Upper lobe of left lung (tissue), 6 donors: Measurements from ENCODE around the gene DISC1. TPM values are rescaled to one million over a fixed set of nuclear protein-coding genes. Genes with fewer than 3 reads are reported as not detected.

ENCODE experiments used
- ATAC-seq, 2 donors: fragments of 200-7000 bp; cut with Tn5 transposase; one replicate each; pipeline ENCODE4 v1.9.1; 2022; ENCODE audit warnings: mild to moderate bottlenecking in 2 of 2, moderate library complexity in 2 of 2; ENCODE audit not compliant: low FRiP score in 2 of 2
- DNase-seq, 2 donors: peaks; one replicate each; pipeline ENCODE4 v3.0.0-alpha.2; 2019 to 2020
- H3K27ac ChIP-seq, 4 donors: fragments of 200-600 bp; sonication (generic); one replicate each; pipeline ENCODE4 v1.5.1; 2016 to 2019
- H3K27me3 ChIP-seq, 4 donors: fragments of 200-600 bp; sonication (generic); one replicate each; pipeline ENCODE4 v1.5.1; 2017 to 2019
- H3K36me3 ChIP-seq, 4 donors: fragments of 200-600 bp; sonication (generic); one replicate each; pipeline ENCODE4 v1.5.1; 2016 to 2019
- H3K4me1 ChIP-seq, 4 donors: fragments of 200-600 bp; sonication (generic); one replicate each; pipeline ENCODE4 v1.5.1; 2018 to 2019
- H3K4me3 ChIP-seq, 4 donors: fragments of 200-600 bp; sonication (generic); one replicate each; pipeline ENCODE4 v1.5.1; 2017 to 2019; ENCODE audit warnings: mild to moderate bottlenecking in 2 of 4, moderate library complexity in 1 of 4
- H3K9me3 ChIP-seq, 4 donors: fragments of 200-600 bp; sonication (generic); one replicate each; pipeline ENCODE4 v1.5.1; 2018 to 2019
- EP300 ChIP-seq, 4 donors: sonication (generic); formaldehyde crosslinking; IDR thresholded peaks; one replicate each; pipeline ENCODE4 v1.5.1; 2017; ENCODE audit warnings: antibody characterized with exemption in 4 of 4, control low read depth in 2 of 4
- POLR2A ChIP-seq, 4 donors: fragments of 450-650 bp; IDR thresholded peaks; one replicate each; pipeline ENCODE4 v1.5.1; 2016 to 2017; ENCODE audit warnings: antibody characterized with exemption in 4 of 4, mild to moderate bottlenecking in 2 of 4
- POLR2AphosphoS5 ChIP-seq, 2 donors: sonication (generic); formaldehyde crosslinking; IDR thresholded peaks; one replicate each; pipeline ENCODE4 v1.5.1; 2017; ENCODE audit warnings: antibody characterized with exemption in 2 of 2
- WGBS, 2 donors: methylation state at CpG; one replicate each; pipeline ENCODE4 v1.1.5; 2017 to 2018; 5-methylcytosine and 5-hydroxymethylcytosine counted together
- total RNA-seq, 6 donors: library from RNA; depleted of rRNA in 4 of 6; stranded (reverse); fragments of >200 nt in 4 of 6; gene quantifications; one replicate each; pipeline versions ENCODE4 v1.1.0 to v1.2.1, GENCODE V29; 2016 to 2021
- TF ChIP-seq, protein P1 (sequence below), 6 experiments: fragments of 450-650 bp in 4 of 6; fragments of 200-600 bp in 2 of 6; sonication (generic) in 2 of 6; IDR thresholded peaks; one replicate each; pipeline ENCODE4 v1.5.1; 2016 to 2019; ENCODE audit warnings: antibody characterized with exemption in 6 of 6
- donor health status: DM: no; HTN: no; CAD: no; lungs with moderate emphysema.
- donor health status: DM: no; HTN: yes; CAD: no; lungs with severe emphysema.

DISC1 gene
- total RNA-seq, 6 donors from 2014 or later, result 6.1 to 16.8 (median 10.5) TPM

GRCh38 chr1:232046451-232047306, 420.1 kb downstream of the DISC1 start:
- no peak for DNase-seq
- H3K27me3 ChIP-seq, result no peaks in the 10 kb centered on the region
- H3K4me1 ChIP-seq, result no peaks in the 10 kb centered on the region
- H3K27ac ChIP-seq, result no peak overlapping the region
- H3K36me3 ChIP-seq, result no peaks in the 10 kb centered on the region
- WGBS, 2 donors, result 78 to 81% methylated on average over 3 of the region's 3 CpGs
- no peaks in the 10 kb centered on the region for H3K9me3 ChIP-seq
- no peak overlapping the region for H3K4me3 ChIP-seq
- TF ChIP-seq POLR2A (IDR thresholded peaks at IDR 0.05) (no peak), EP300 (IDR thresholded peaks at IDR 0.05) (no peak), POLR2AphosphoS5 (IDR thresholded peaks at IDR 0.05) (no peak)
- TF ChIP-seq, protein P1, sequence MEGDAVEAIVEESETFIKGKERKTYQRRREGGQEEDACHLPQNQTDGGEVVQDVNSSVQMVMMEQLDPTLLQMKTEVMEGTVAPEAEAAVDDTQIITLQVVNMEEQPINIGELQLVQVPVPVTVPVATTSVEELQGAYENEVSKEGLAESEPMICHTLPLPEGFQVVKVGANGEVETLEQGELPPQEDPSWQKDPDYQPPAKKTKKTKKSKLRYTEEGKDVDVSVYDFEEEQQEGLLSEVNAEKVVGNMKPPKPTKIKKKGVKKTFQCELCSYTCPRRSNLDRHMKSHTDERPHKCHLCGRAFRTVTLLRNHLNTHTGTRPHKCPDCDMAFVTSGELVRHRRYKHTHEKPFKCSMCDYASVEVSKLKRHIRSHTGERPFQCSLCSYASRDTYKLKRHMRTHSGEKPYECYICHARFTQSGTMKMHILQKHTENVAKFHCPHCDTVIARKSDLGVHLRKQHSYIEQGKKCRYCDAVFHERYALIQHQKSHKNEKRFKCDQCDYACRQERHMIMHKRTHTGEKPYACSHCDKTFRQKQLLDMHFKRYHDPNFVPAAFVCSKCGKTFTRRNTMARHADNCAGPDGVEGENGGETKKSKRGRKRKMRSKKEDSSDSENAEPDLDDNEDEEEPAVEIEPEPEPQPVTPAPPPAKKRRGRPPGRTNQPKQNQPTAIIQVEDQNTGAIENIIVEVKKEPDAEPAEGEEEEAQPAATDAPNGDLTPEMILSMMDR (IDR thresholded peaks at IDR 0.05), result no peak
- ATAC-seq, result peak in 1 of 2 donors; percentile 30

DNA sequence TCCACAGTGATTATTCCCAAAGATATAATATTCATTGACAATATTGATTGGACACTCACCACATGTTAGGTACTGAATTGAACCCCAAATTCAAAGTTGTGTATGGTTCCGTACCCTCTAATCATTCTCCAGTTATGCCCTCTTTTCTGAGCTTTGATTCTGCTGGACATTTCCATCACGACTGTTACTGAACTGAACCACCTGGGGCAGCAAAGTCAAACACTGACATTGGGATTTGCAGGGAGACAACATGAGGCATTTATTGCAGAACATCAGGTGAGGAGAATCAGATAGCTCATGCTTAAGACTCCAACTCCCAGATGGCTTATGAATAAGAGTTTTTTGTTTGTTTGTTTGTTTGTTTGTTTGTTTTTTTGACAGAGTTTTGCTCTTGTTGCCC, 420.9 kb downstream of the DISC1 start:
- Histone ChIP-seq H3K9me3 (no peaks in the 10 kb centered on the region), H3K27me3 (no peaks in the 10 kb centered on the region), H3K4me3 (no peak overlapping the region), H3K36me3 (no peaks in the 10 kb centered on the region), H3K27ac (no peak overlapping the region), H3K4me1 (no peaks in the 10 kb centered on the region)
- TF ChIP-seq POLR2AphosphoS5 (IDR thresholded peaks at IDR 0.05) (no peak), POLR2A (IDR thresholded peaks at IDR 0.05) (no peak), EP300 (IDR thresholded peaks at IDR 0.05) (no peak)
- TF ChIP-seq, protein P1 (IDR thresholded peaks at IDR 0.05), result no peak
- no peak for DNase-seq
- 67 to 88% methylated on average over 2 of the region's 2 CpGs for WGBS, 2 donors
- no peak for ATAC-seq

DNA sequence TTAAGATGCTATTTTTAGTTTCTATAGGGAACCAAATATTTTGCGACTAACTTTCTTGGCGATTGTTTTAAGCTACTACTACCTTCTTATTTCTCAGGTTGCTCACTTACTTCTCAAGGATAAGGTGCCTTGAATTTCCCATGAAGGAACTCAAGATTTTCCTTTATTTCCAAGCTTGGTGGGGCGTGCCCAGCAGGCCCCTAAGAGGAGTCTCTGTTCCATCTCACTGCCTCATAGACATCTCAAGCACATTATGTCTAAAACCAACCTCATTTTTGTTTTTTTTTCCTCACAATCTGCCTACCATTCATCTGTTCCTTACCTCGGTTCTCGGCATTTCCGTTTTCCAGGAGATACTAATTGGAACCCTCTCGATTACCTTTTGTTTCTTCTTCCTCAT, 421.9 kb downstream of the DISC1 start:
- no peak overlapping the region for H3K27ac ChIP-seq
- no peaks in the 10 kb centered on the region for H3K9me3 ChIP-seq
- ATAC-seq, result no peak
- WGBS, 2 donors, result 93 to 95% methylated on average over 7 of the region's 7 CpGs
- no peak overlapping the region for H3K4me3 ChIP-seq
- H3K27me3 ChIP-seq, result no peaks in the 10 kb centered on the region
- DNase-seq, result no peak
- TF ChIP-seq POLR2A (IDR thresholded peaks at IDR 0.05) (no peak), EP300 (IDR thresholded peaks at IDR 0.05) (no peak), POLR2AphosphoS5 (IDR thresholded peaks at IDR 0.05) (no peak)
- no peaks in the 10 kb centered on the region for H3K36me3 ChIP-seq
- no peaks in the 10 kb centered on the region for H3K4me1 ChIP-seq

DNA sequence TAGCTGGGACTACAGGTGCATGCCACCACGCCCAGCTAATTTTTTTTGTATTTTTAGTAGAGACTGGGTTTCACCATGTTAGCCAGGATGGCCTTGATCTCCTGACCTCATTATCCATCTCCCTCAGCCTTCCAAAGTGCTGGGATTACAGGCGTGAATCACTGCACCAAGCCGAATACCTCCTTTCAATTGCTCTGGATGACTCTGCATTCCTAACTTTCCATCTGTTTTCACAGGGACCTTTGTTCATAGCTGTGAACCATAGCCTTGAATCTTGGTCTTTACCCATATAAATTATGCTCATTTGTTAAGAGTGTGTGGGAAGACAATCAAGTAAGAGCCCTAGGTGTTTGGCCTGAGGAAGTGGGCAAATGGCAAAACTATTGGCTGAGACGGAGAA, 422.7 kb downstream of the DISC1 start:
- Histone ChIP-seq H3K27ac (no peak overlapping the region), H3K4me3 (no peak overlapping the region), H3K36me3 (no peaks in the 10 kb centered on the region), H3K4me1 (no peaks in the 10 kb centered on the region), H3K9me3 (no peaks in the 10 kb centered on the region), H3K27me3 (no peaks in the 10 kb centered on the region)
- TF ChIP-seq EP300 (IDR thresholded peaks at IDR 0.05) (no peak), POLR2AphosphoS5 (IDR thresholded peaks at IDR 0.05) (no peak), POLR2A (IDR thresholded peaks at IDR 0.05) (no peak)
- TF ChIP-seq, protein P1 (IDR thresholded peaks at IDR 0.05), result no peak
- WGBS, 2 donors, result 95 to 98% methylated on average over 4 of the region's 4 CpGs
- no peak for DNase-seq
- ATAC-seq, result no peak

- Histone ChIP-seq H3K27me3 (no peaks in the 10 kb centered on the region), H3K4me1 (no peaks in the 10 kb centered on the region), H3K27ac (no peak overlapping the region), H3K9me3 (no peaks in the 10 kb centered on the region), H3K36me3 (no peaks in the 10 kb centered on the region), H3K4me3 (no peak overlapping the region)
- TF ChIP-seq EP300 (IDR thresholded peaks at IDR 0.05), result no peak
- TF ChIP-seq POLR2A (IDR thresholded peaks at IDR 0.05), result no peak
- TF ChIP-seq, protein P1 (IDR thresholded peaks at IDR 0.05), result no peak
- TF ChIP-seq POLR2AphosphoS5 (IDR thresholded peaks at IDR 0.05), result no peak
- no peak for DNase-seq
- 70 to 71% methylated on average over 10 of the region's 10 CpGs for WGBS, 2 donors
- ATAC-seq, result no peak
These were observed 430.8 kb downstream of the DISC1 start for GRCh38 chr1:232057217-232057895.
